Kidney (tissue), 14 donors: ENCODE data around the gene TNRC6A. TPM values are rescaled to one million over a fixed set of nuclear protein-coding genes. Genes with fewer than 3 reads are reported as not detected.

Experiments
- DNase-seq, 5 donors: peaks; one replicate each; pipeline ENCODE4 v3.0.0-alpha.2; 2013 to 2020
- FAIRE-seq: peaks from 2 replicates; lab custom pipeline; 2012; peaks lifted over from hg19 to GRCh38; lab: Jason Lieb, UNC
- H3K27ac ChIP-seq, 2 donors: one replicate each; pipeline ENCODE4 v1.7.0; 2013; ENCODE audit warnings: low read depth in 2 of 2, low read length in 2 of 2, inconsistent platforms in 1 of 2
- H3K27me3 ChIP-seq: one replicate; pipeline ENCODE4 v1.7.1; 2013; ENCODE audit warnings: low read length, inconsistent platforms; ENCODE audit not compliant: control insufficient read depth, insufficient read depth
- H3K36me3 ChIP-seq, 3 donors: one replicate each; pipeline versions ENCODE4 v1.7.0 to v1.7.1; 2013; ENCODE audit warnings: low read length in 3 of 3, control low read depth in 1 of 3, inconsistent platforms in 1 of 3; ENCODE audit not compliant: insufficient read depth in 3 of 3, control insufficient read depth in 2 of 3
- H3K4me1 ChIP-seq, 3 donors: one replicate each; pipeline versions ENCODE4 v1.7.0 to v1.7.1; 2013; ENCODE audit warnings: low read length in 3 of 3, inconsistent platforms in 1 of 3, low read depth in 1 of 3; ENCODE audit not compliant: control insufficient read depth in 2 of 3, insufficient read depth in 2 of 3
- H3K4me3 ChIP-seq, 3 donors: one replicate each; pipeline versions ENCODE4 v1.7.0 to v1.8.1; 2013; ENCODE audit warnings: low read length in 3 of 3, control low read depth in 1 of 3, inconsistent platforms in 1 of 3
- H3K9ac ChIP-seq, 3 donors: one replicate each; pipeline versions ENCODE4 v1.7.0 to v1.7.1; 2013; ENCODE audit warnings: low read length in 3 of 3, control low read depth in 1 of 3, inconsistent platforms in 1 of 3
- H3K9me3 ChIP-seq, 3 donors: one replicate each; pipeline versions ENCODE4 v1.7.0 to v1.7.1; 2013; ENCODE audit warnings: low read length in 3 of 3, control low read depth in 1 of 3, inconsistent platforms in 1 of 3; ENCODE audit not compliant: control insufficient read depth in 2 of 3, insufficient read depth in 1 of 3
- intact Hi-C: fragments of 100-400 bp; cut with DNase I; formaldehyde crosslinking; loops from one replicate; pipeline ENCODE4 v1.11.1; 2022
- polyA plus RNA-seq: library from polyadenylated mRNA; stranded (reverse); fragments of 350-450 nt; fragmentation: Illumina TruSeq; extraction: RNeasy Lipid Tissue Mini Kit (QIAGEN cat#74804); gene quantifications from one replicate; pipeline ENCODE4 v1.2.3, GENCODE V29; 2014; ENCODE audit warnings: low read depth, low replicate concordance; ENCODE audit not compliant: insufficient read depth
- total RNA-seq: library from RNA; stranded (reverse); fragmentation: NEBNext Ultra II Directional; extraction: Animal tissue kit (Norgen Biotek cat#: 25700); gene quantifications from one replicate; pipeline ENCODE4 v1.2.1, GENCODE V29; 2021
- TF ChIP-seq, protein P1 (sequence below): IDR thresholded peaks from 3 replicates; pipeline ENCODE4 v1.5.1; 2012; ENCODE audit warnings: mild to moderate bottlenecking, moderate library complexity, borderline replicate concordance; ENCODE audit not compliant: insufficient read depth; ENCODE audit errors: extremely low read depth
- donor health status: control.
- donor health status: control.
- donor health status: control.
- donor health status: control.
- donor health status: control.
- donor health status: DM: yes; HTN: yes; CAD: no.
- donor health status: Normal renal cell carcinoma (clear cell type).

TNRC6A gene
- total and polyA plus RNA-seq, 2 donors from 2014 or later = 8.0 to 61.9 TPM

GRCh38 chr16:24815021-24815420 is 85.6 kb downstream of the TNRC6A start:
- intact Hi-C loops = loop anchor here (10.0 kb wide), 1 partner anchor 270 kb away; no protein-coding TSS in a partner anchor
- Histone ChIP-seq H3K27me3 (no peaks in the 10 kb centered on the region), H3K36me3 (peaks cover 25 to 59% (median 58%) of the 10 kb centered on the region in 3 donors), H3K4me1 (peaks cover 0 to 5% (median 5%) of the 10 kb centered on the region in 3 donors), H3K4me3 (no peak overlapping the region), H3K9me3 (no peaks in the 10 kb centered on the region), H3K9ac (no peak overlapping the region), H3K27ac (no peak overlapping the region)
- TF ChIP-seq, protein P1, sequence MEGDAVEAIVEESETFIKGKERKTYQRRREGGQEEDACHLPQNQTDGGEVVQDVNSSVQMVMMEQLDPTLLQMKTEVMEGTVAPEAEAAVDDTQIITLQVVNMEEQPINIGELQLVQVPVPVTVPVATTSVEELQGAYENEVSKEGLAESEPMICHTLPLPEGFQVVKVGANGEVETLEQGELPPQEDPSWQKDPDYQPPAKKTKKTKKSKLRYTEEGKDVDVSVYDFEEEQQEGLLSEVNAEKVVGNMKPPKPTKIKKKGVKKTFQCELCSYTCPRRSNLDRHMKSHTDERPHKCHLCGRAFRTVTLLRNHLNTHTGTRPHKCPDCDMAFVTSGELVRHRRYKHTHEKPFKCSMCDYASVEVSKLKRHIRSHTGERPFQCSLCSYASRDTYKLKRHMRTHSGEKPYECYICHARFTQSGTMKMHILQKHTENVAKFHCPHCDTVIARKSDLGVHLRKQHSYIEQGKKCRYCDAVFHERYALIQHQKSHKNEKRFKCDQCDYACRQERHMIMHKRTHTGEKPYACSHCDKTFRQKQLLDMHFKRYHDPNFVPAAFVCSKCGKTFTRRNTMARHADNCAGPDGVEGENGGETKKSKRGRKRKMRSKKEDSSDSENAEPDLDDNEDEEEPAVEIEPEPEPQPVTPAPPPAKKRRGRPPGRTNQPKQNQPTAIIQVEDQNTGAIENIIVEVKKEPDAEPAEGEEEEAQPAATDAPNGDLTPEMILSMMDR = no peak
- FAIRE-seq = no peak
- DNase-seq = no peak

GRCh38 chr16:24816688-24817087 is 87.2 kb downstream of the TNRC6A start:
- no peaks in the 10 kb centered on the region for H3K9me3 ChIP-seq
- intact Hi-C loops = loop anchor here (10.0 kb wide), 1 partner anchor 272 kb away; no protein-coding TSS in a partner anchor
- H3K36me3 ChIP-seq = peaks cover 29 to 65% (median 58%) of the 10 kb centered on the region in 3 donors
- H3K9ac ChIP-seq = no peak overlapping the region
- H3K27ac ChIP-seq = no peak overlapping the region
- TF ChIP-seq, protein P1 = no peak
- FAIRE-seq (no peak), DNase-seq (no peak)
- H3K27me3 ChIP-seq = no peaks in the 10 kb centered on the region
- no peak overlapping the region for H3K4me3 ChIP-seq
- peaks cover 0 to 5% (median 5%) of the 10 kb centered on the region in 3 donors for H3K4me1 ChIP-seq

DNA sequence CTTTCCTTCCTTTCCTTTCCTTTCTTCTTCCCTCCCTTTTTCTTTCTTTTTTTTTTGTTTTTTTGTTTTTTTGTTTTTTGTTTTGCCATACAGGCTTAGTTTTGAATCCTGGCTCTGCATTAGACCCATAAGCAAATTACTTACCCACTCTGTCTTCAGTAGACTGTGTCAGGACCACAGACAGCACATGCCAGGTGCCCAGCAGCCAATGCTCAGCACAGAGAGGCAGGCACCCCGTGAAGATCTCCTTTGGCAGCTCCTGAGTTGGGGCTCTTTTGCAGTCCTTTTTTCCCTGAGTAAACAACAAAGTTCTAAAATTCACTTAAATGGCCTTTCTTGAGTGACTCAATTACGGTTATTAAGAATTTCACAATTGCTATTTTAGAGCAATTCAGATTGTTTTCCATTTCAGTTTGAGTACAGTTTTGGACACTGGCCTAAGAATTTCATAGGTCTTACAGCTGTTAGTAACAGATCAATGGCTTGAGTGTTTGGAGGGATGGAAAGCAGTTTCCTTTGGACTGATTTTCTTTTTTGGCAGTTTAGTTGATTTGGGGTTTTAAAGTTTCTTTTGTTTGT is 90.1 kb downstream of the TNRC6A start:
- Histone ChIP-seq H3K4me3 (no peak overlapping the region), H3K27ac (no peak overlapping the region)
- intact Hi-C loops = loop anchor here (10.0 kb wide), 1 partner anchor 275 kb away; no protein-coding TSS in a partner anchor

More for the DNA sequence above, 90.1 kb downstream of the TNRC6A start:
- TF ChIP-seq, protein P1 = no peak
- no peak for DNase-seq
- no peak overlapping the region for H3K9ac ChIP-seq
- no peaks in the 10 kb centered on the region for H3K9me3 ChIP-seq
- FAIRE-seq = no peak
- peaks cover 24 to 75% (median 64%) of the 10 kb centered on the region in 3 donors for H3K36me3 ChIP-seq
- no peaks in the 10 kb centered on the region for H3K27me3 ChIP-seq
- no peaks in the 10 kb centered on the region for H3K4me1 ChIP-seq
